Activated CD4-positive, alpha-beta T cell treated with anti-CD3 and anti-CD28 coated beads, Interleukin-2, amount 50 U/mL, for 16 hours (primary cell): ENCODE data around the gene KLB.
"Not testable (repeated sequence)": the region's sequence is repeated elsewhere in the genome, so short reads cannot be mapped to it uniquely, and the experiment has no call there.

Source experiments
- DNase-seq: peaks from one replicate; pipeline ENCODE4 v3.0.0-alpha.2; 2020

Gene KLB

DNA sequence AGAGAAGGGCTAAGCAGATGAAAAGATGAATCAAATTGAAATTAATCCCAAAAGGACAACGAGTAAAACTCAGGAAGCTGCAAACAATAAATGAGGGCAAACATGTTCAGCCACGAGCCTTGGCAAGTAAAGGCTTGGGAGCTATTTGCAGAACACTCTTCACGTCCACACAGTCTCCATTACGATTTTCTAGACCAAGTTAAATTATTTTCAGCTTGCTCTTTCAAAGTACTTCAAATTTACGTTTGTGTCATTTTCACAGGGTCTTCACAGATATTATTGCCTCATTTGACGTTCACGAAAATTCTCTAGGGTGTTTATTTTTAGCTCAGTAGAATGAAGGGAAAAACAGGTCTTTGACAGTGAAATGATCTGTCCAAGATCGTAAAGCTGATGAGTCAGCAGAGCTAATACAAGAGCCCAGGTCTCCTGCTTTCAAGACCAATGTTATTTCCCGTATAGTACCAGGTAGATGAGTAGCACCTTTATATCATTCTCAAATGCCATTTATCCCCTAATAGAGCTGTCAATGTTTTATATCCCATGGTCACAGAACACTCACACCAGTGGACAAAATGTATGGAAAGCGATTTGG is 20.9 kb downstream of the KLB start:
- no peak for DNase-seq

DNA sequence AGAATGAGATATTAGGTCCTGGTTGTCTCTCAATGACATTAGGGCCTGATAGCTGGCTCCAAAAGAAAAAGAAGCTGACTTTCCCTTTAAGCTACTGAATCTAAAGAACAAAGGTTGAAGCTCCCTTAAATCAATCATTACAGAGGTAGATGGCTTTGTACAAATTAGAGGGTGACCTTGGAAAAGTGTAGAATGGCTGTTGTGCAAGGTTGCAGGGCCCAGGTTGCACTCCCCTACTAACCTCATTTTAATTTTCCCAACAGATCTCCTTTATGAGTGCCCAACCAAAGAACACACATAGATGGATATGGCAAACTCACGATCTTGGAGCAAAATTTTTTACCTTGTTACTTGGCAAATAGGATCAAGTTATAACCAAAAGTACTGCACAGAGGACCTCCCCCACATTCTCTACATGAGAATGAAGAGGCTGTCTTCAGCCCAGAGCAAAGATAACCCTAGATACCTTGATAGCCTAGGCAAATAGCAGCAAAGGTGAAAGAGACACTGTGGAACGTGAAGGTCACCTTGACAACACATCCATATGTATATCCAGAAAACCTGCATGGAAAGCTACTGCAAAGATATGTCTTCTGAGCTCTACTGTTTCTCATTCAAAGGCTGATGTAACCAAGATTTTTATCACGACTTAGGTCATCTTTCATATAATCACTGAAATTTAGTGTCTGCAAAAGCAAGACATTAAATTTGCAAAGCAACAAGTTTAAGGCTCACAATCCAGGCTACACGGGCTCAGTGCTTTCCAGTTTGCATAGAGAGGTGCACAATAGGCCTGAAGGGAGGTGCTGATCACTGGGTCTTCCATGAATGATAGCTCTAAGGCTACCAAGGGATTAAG is 23.0 kb downstream of the KLB start:
- no peak for DNase-seq

DNA sequence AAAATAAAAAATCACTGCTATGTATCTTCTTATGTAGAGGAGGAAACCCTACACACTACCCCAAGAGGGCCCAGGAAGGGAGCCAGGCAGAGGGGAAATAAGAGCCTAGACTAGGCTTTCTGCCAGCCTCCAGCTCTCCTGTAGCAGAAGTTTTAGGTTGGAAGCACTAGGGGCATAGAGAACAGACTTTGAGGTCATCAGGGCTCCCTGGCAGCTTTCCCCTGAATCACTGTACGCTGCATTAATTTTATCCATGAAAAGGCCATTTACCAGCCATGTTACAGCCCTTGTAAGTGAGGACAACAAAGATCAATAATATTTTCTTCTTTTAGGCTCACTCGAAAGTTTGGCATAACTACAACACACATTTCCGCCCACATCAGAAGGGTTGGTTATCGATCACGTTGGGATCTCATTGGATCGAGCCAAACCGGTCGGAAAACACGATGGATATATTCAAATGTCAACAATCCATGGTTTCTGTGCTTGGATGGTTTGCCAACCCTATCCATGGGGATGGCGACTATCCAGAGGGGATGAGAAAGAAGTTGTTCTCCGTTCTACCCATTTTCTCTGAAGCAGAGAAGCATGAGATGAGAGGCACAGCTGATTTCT is 27.3 kb downstream of the KLB start:
- DNase-seq = no peak

DNA sequence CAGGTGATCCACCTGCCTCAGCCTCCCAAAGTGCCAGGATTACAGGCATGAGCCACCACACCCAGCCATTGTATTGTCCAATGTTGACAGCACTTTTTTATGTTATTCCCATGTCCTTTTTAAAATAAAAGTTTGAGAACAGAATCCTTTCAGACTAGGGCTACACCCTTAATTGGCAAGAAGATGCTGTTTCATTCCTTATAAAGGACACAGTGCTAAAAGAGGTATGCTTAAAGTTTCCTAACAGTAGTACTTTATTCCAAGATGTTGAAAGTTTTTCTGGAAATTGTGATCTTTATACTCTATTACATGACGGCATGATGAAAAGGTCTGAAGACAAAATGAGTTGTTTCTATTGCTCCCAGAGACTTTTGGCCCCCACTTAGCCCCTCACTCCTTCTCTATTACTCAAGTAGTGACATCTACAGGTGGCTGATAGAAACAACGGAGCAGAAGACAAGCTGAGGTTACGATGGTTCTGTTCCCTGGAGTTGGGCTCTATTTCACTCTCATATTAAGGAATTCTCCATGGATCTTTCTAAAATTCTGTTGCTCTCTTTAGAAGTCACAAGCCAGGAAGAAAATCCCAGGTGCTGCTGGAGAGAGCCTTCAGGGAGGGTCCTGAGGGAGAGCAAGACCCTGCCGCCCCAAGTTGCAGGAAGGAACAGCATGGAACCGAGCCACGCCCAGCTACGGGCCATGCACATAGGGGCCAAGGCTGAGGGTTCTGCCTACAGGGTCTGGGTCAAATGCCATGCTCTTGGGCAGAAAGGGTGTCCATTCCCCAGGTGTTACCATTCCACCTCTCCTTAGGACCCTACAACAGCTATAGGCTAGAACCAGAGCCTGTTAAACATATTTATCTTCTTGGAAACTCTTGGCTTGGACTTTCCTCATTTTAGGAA is 29.2 kb downstream of the KLB start:
- no peak for DNase-seq

DNA sequence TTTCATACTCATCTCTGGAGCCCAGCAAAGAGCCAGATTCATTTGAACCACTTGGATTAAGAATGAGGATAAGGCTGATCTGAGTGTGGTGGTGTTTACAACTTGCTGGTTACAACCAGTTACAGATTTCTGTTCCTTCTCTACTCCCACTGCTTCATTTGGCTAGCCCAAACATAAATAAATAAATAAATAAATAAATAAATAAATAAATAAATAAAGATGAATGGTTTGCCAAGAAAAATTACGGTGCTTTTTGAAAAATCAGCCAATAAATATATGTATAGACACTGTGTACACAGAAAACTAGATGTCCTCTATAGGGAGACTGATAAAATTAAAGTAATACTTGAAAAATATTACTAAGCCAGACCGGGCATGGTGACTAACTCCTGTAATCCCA is 34.9 kb downstream of the KLB start:
- no peak for DNase-seq

DNA sequence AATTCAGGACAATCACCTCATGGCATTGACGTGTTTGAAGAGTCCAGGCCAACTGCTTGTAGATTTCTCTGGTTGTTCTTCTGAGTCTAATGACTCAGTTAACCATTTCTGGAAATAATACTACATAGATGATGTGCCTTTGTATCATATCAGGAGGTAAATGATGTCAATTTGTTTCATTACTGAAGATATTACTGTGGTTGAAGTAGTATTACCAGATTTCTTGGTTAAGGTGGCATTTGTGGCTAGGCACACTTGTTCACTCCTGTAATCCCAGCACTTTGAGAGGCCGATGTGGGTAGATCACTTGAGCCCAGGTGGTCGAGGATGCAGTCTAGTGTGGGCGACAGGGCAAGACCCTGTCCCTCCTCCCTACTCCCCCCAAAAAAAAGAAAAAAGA is 36.3 kb downstream of the KLB start:
- peak; percentile 65 for DNase-seq

DNA sequence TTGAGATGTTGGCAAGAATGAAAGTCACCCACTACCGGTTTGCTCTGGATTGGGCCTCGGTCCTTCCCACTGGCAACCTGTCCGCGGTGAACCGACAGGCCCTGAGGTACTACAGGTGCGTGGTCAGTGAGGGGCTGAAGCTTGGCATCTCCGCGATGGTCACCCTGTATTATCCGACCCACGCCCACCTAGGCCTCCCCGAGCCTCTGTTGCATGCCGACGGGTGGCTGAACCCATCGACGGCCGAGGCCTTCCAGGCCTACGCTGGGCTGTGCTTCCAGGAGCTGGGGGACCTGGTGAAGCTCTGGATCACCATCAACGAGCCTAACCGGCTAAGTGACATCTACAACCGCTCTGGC is 39.7 kb downstream of the KLB start:
- no peak for DNase-seq

DNA sequence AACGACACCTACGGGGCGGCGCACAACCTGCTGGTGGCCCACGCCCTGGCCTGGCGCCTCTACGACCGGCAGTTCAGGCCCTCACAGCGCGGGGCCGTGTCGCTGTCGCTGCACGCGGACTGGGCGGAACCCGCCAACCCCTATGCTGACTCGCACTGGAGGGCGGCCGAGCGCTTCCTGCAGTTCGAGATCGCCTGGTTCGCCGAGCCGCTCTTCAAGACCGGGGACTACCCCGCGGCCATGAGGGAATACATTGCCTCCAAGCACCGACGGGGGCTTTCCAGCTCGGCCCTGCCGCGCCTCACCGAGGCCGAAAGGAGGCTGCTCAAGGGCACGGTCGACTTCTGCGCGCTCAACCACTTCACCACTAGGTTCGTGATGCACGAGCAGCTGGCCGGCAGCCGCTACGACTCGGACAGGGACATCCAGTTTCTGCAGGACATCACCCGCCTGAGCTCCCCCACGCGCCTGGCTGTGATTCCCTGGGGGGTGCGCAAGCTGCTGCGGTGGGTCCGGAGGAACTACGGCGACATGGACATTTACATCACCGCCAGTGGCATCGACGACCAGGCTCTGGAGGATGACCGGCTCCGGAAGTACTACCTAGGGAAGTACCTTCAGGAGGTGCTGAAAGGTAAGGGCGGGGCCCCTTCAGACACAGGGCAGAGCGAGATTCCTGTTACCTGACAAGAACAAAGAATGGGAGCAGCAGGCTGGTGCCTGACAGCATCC is 40.3 kb downstream of the KLB start:
- peak; percentile 42 for DNase-seq

DNA sequence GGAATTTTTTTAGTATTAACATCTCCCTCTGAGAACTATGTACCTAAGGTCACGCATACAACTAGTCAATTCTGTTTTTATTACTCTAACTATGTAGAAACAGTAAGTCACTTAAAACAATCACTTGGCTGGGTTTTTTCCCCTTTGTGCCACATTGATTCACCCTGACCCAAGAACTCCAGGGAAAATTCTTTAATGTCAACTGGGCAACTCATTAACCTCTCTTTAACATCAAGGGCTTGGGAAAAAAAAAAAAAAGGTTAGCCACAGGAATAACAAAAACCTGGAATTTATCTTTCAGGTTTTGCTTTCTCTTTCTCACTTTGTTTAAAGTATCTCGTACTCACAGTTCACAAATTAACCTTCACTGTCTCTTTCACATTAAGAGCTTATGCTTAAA is 43.9 kb downstream of the KLB start:
- no peak for DNase-seq

DNA sequence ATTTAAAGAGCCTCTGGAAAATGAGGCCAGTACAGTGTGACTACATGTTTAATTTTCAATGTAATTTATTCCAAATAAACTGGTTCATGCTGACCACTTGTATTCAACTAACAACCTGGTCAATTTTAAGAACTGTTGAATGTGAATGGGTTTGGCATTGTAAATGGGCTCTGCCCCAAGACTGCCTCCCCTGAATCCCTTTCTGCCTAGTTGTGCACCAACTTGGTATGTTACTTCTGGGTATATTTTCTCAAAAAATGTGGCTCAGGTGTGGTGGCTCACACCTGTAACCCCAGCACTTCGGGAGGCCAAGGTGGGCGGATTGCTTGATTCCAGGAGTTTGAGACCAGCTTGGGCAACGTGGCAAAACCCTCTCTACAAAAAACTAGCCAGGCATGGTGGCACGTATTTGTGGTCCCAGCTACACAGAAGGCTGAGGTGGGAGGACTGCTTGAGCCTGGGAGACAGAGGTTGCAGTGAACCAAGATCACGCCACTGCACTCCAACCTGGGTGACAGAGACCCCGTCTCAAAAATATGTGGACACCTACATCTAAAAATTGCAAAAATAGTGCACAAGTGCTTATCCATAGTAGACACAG is 44.8 kb downstream of the KLB start:
- no peak for DNase-seq

DNA sequence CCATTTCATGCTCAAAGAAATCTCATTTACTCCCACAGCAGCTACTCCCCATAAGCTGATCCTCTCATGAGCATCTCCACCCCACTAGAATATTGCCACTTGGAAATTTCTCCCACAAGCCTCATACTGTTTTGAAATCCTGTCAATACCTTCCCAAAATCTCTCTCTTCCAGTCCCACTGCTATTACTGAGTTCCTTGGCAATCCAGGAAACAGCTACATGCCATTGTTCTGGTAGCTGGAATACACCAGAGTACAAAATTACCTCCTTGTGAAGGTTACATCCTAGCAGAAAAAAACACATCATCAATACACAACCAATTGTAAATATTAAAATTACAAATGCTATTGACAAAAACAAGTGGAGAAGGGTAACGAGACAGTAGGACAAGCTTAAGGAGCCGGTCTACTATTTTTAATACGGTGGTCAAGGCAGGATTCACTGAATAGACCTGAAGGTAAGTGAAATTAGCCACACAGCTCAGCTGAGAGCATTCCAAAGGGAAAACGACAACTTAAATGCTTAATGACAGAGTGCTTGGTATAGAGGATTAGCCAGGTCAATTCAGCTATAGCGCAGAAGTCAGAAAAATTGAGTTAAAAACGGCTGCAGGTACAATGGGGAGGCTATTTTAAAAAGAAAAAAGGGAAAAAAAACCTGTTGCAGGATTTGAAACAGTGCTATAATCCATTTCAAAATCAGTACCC is 45.6 kb downstream of the KLB start:
- DNase-seq = no peak

DNA sequence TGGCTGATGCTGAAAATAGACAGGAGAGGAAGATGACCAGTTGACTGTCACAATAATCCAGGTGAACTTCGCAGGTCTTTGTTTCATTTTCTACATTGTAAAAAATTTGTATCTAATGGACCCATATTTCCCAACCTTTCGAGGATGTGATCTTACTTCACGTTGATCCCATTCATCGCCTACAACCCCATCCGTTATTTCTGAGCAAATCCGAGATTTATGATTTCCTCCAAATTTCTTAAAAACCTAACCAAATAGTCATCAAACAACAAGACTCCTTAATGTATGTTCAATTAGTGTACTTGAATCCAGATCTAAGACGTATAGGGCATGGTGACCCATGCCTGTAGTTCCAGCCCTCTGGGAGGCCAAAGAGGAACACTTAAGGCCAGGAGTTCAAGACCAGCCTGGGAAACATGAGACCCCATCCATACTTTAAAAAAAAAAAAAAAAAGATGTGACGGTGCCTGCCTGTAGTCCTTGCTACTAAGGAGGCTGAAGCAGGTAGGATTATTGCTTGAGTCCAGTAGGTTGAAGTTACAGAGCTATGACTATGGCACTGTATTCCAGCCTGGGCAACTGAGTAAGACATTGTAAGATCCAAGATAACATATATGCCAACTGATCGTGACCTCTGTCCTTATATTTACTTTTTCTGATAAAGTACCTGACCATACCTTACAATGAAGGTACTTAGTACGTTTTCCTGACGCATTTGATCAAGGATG is 46.3 kb downstream of the KLB start:
- DNase-seq = no peak

DNA sequence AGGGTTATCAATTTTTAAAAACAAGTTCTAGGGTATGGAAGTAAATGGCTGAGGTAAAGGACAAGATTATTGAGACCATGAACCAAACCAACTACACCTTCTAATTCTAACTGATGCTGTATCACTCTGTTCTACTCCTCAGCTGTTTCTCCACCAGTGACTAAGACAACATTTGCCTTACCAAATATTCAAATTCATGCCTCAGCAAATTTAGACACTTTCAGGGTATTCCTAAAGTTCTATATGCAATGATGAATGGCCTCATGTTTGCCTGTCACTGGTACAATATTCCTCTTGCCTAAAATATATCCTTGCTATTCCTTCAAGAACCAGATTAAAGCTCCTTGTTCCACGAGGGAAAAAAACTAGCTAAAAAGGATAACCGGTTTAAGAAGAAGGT is 47.0 kb downstream of the KLB start:
- no peak for DNase-seq

DNA sequence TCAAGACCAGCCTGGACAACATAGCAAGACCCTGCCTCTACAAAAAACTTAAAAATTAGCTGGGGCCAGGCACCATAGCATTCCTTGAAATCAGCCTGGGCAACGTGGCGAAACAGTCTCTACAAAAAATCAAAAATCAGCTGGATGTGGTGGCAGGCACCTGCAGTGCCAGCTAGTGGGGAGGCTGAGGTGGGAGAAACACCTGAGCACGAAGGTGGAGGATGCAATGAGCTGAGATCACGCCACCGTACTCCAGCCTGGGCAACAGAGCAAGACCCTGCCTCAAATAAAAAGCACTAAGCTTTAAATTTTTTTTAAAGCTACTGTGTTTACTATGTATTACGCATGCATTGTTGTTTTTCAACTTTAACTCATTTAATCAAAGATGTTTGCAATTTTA is 48.8 kb downstream of the KLB start:
- DNase-seq = no peak

DNA sequence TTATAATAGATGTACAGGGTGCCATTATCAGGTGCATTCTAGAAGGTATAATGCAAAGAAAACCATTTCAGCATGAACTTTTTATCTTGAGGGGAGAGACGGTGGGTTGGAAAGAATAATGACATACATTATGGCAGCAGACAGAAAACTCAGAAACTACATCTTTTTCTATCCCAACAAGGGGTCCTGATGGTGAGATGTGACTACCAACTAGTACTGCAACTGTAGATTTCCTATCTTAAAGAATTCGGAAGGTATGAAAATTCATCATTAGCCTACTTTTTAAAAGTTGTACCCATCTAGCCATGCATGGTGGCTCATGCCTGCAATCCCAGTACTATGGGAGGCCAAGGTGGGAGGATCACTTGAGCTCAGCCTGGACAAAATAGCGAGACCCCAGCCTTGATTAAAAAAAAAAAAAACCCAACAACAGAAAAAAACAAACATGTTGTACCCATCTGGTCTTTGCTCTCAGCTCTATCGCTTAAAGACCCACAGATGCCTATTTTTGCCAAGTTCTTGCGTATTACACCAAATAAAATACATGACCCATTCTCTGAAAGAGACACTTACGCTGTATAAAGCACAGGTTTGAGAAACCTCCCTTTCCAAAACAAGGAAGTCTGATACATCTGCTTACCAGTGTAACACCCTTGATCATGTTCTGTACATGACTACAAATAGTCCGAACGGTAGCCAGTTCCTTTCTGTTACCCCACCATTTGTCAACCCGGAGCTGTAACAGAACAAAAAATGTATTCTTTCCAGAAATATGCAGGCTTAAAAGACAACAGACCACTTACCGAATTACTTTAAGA is 50.4 kb downstream of the KLB start:
- DNase-seq = no peak

DNA sequence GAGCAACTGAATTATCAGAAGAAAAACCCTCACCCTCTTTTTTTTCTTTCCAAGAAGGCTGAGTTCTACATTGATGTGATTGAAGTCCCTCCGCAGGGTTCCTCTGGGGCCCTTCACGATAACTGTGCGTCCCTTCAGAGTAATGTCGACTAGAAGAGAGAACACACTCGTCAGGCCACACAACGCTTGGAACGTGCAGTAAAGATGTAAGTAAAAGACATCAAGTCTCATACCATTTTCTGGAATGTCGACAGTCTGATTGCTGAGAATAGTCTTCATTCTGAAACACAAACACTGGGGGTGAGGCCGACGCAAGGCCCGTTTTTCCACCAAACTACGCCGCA is 51.4 kb downstream of the KLB start:
- DNase-seq = not testable (repeated sequence)

DNA sequence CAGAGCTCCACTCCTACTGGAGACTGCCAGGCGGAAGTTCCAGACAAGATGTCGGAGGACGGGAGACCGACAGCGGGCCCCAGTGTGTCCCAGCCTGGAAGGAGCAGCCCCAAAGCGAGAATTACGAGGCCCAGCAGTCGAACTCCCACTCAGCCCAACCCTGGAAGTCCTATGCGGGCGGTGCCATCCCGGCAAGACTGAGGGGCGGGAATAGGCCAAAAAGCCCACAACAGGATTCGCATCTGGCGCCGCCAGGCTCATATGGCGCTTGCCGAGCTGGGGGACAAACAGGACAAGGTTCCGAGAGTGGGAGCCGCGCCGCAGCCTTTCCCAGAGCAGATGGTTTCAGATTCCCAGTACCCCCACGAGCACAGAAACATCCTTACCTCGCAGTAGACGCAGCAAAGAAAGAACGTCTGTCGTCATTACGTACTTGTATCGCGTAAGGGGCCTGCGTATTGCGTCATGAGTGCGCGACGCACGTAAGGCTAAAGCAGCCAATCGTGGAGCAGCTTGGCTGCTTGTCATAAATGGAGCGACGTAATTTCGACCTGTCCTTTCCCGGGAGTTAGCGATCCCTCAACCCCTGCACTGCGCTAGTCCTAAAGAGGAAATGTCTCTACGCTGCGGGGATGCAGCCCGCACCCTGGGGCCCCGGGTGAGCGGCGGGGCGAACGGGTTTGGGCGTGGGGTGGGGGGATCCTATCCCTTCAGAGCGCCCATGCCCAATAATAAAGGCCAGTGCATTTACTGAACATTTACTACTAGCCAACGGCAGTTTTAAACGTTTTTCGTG is 52.0 kb downstream of the KLB start, which contains the start of the genes LIAS and RPL9:
Gene LIAS, plus strand, starts transcription at position 552 of the 796 bp plus-strand sequence. Its CDS starts 62 bp downstream, at position 614.
Gene RPL9, minus strand, starts transcription at position 418 of the 796 bp plus-strand sequence. CDS start 483 bp downstream, outside the sequence.
- peak; percentile 97 for DNase-seq

DNA sequence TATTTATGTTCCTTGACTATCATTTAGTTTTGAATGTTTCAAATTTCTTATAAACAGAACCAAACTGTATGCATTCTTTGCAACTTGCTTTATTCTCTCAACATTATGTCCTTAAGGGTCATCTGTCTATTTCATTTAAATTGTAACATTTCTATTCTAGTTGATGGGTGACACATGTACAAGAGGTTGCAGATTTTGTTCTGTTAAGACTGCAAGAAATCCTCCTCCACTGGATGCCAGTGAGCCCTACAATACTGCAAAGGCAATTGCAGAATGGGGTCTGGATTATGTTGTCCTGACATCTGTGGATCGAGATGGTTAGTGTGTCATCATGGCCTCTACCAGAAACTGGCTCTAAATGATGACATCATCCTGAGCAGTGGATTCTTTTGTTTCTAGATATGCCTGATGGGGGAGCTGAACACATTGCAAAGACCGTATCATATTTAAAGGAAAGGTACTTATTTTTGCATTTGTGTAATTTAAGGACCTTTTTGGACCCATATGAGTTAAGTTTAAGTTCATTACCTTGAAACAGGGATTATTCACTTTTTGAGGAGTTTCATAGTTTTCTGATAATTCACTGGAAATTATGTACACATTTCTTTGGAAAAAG is 58.3 kb downstream of the KLB start:
- DNase-seq = peak; percentile 59
